Stimulated activated CD8-positive, alpha-beta memory T cell treated with anti-CD3 and anti-CD28 coated beads, Interleukin-7, amount 100 ng/mL, for 1 hour (primary cell): ENCODE measurements around the gene CERS3.

Experiments used
- DNase-seq, 2 donors: peaks; one replicate each; pipeline ENCODE4 v3.0.0-alpha.2; 2020; ENCODE audit warnings: low read depth in 2 of 2

Gene CERS3

GRCh38 chr15:100528833-100529428 is at the start of gene CERS3:
Gene CERS3, minus strand, starts transcription at chr15:100528950. Its CDS starts 27,101 bp downstream, at chr15:100501849.
- no peak for DNase-seq

GRCh38 chr15:100573526-100573925 is 44.8 kb upstream of the CERS3 start:
- no peak for DNase-seq

DNA sequence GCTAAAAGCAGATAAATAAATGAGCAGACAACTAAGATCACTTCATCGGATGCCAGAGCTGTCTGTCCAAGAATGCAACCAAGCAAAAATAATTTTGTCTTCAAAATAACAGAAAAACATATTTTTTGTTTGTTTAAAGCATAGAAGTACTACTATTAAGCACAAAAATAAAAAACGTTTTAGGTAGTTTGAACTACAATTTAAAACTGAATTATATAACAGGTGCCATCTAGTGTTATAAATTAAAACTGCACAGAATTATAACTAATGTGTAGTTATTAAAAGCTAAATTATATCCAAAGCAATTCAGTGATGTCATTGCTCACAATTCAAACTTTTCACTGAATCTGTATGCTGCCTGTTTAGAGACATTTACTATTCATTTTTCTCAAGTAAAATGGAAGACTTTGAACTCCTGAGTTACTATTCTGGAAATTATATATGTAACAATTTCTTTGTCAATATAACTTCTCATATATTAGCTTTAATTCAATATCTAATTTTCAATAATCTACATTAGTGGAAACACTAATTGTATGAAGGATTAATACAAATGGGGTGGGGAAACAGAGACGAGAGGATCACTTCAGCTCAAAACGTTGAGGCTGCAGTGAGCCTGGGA is 43.7 kb upstream of the CERS3 start:
- no peak for DNase-seq

GRCh38 chr15:100571592-100572167 is 42.9 kb upstream of the CERS3 start:
- DNase-seq: no peak

DNA sequence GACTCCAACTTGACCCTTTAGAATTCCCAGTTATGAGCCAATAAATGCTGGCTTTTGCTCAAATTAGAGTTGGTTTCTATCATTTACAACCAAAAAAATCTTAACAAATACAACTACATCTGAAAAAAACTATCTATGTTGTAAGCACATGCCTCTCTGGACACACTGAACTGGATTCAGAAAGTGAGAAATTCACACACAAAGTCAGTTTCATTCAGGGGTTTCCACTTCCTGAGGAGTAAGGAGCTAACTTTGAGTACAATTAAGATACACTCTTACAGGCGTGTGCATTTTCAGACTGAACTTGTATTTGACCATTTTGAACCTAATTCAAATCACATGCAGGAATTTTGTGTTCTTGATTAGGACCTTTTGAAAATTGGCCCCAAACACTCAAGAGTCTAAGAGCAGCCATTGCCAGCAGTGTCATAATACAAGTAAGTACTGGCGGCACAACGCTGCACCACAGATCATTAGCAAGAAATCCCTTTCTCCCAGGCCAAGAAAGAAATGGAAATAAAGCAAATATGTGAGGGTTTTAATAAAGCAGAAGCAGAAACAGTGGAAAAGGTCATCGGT is 42.1 kb upstream of the CERS3 start:
- no peak for DNase-seq

- DNase-seq: no peak
These were observed 41.5 kb upstream of the CERS3 start for GRCh38 chr15:100570275-100570674.

- no peak for DNase-seq
These were observed 40.6 kb upstream of the CERS3 start for GRCh38 chr15:100569391-100569790.

DNA sequence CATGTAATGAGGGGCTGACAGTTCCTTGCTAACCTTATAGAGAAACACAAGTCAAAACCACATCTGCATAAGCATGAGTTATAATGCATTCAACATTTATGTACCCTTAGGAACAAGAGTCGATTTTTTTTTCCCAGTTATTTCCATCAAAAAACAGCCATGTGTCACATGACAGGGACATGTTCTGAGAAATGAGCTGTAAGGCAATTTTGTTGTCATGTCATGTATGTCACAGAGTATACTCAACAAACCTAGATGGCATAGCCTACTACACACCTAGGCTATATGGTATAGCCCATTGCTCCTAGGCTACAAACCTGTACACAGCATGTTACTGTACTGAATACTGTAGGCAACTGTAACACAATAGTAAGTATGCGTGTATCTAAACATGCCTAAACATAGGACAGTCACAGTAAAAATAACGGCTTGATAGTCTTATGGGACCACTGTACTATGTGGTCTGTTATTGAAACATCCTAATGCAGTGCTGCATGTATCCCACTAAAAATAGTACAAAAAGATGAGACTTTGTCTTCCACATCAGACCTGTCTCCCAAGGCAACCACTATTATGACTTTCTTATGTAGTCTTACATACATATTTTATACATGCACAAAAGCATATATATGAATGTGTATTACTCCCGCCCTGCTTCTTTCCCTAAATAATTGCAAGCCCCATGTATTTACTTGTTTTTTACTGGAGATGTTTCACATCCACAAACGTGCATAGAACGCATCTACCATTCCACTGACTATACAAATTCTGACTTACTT is 38.3 kb upstream of the CERS3 start:
- DNase-seq: no peak

GRCh38 chr15:100565591-100565990 is 36.8 kb upstream of the CERS3 start:
- DNase-seq: no peak

DNA sequence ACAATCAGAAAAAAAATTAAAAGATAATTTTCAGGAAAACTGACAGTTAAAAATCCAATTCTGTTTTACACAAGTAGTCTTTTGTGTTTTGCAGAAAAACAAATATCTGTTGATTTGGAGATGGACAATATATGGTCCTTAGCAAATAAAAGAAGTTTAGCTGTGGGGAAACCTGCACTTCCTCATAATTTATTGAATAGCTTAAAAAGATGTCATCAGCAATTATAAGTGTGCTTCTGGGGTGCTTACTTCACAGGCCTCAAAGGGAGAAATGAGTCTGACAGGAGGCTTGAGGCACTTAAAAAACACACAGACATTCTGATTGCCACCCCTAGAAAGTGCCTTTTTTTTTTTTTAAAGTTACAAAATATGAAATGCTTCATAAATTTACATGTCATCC is 31.6 kb upstream of the CERS3 start:
- no peak for DNase-seq

DNA sequence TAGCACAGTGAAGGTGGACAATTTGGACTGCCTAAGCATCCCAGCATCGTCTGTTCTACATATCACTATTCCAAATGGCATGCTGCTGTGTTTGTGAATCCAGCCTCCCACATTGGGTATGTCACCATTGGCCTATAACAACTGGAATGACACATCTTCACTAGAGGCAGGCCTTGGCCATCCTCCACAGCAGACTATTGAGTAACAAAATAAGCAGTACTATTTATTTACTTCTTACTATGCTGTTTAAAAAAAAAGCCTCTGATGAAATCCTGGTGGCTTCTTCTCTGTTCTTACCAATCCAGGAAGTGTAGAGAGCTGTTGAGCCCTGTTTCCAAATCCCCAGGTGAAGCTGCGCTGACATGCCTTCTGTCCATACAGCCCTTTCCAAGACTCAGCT is 30.6 kb upstream of the CERS3 start:
- DNase-seq: no peak

GRCh38 chr15:100558771-100559254 is 30.1 kb upstream of the CERS3 start:
- no peak for DNase-seq

- no peak for DNase-seq
These were observed 24.7 kb upstream of the CERS3 start for GRCh38 chr15:100553468-100553867.

DNA sequence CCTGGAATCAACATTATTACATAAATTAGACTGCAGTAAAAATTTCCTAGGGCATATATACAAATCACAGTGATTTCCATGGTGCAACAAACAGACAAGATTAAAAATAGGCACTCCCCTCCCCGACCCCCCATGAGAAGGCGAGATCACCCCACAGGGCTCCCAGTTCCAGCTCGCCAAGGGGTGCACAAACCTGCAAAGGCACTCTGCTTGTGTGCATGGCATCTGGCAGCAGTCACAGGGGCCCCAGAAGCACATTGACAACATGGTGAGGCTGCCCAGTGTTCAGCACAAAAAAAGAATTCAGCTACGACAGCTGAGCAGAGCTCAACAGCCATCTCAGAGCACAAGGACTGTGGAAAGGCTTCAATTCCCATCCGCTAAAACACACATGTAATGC is 19.2 kb upstream of the CERS3 start:
- no peak for DNase-seq

DNA sequence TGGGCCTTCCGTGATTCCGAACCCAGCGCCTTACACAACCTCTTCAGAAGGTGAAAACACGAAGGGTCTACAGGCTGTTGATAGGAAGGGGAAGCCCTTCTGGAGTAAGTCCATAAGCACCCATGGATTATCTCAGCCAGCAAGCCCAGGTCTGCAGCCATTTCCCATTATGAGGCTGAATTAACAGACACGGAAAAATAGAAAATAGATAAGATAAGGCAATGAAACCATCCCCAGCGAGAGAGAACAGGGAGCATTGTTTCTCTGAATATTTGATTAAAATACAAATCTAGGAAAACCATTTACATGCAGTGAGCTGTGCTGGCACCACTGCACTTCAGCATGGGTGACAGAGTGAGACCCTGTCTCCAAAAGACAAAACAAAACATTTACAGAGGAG is 16.2 kb upstream of the CERS3 start:
- DNase-seq: no peak

DNA sequence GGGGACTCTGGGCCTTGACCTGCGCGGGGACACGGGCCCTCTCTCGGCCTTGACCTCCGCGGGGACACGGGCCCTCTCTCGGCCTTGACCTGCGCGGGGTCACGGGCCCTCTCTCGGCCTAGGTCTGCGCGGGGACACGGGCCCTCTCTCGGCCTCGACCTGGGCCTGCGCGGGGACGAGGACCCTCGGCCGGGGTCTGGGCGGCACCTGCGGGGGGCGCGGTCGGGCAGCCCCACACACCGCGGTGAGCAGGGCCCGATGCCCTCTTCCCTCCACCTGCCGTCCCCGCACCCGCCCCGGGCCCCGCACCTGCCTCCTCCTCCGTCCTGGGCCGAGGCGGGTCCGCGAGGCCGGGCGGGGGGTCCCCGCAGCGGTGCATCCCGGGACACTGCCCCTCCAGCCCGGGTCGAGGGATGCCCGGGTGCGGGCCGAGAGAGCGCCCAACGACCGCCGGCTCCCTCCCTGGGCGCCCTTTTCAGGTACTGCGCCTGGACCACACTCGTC is 15.6 kb upstream of the CERS3 start:
- DNase-seq: no peak

DNA sequence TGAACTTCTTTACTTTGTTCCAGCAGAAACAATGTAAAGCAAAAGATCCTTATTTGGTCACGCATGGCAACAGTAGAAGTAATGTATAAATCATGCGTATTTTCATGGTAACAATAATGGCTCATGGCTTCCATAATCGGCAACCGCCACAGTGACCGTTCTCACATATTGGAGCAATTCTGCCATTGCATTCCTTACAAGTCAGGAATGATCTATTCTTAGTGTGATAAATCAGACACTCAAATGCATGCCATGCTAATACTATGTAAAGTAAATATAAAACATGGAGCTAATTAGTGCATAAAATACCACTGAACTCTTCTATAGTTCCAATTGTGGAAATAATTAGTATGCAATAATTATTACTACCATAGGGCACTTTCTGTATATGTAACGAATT is 13.5 kb upstream of the CERS3 start:
- DNase-seq: no peak

- DNase-seq: no peak
These were observed 8.6 kb upstream of the CERS3 start for GRCh38 chr15:100537331-100537730.

DNA sequence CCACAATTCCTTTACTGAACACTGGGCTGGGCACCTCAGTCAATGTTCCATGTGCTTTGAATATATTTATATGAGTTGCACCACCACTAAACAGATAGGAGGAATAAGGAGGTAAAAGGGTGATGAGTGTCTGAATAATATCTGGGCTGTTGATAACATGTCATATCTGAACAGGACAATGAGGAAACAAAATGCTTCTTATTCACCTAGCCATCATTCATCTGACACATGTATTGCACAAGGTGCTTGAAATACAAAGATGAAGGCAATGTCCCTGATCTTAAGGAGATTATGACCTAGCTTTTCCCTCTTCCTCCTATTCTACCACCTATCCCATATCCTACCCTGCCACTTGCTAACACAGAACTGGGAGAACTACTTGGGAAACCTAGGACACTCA is 8.0 kb upstream of the CERS3 start:
- DNase-seq: no peak

GRCh38 chr15:100533886-100534285 is 5.1 kb upstream of the CERS3 start:
- DNase-seq: no peak

GRCh38 chr15:100531823-100532327 is 3.1 kb upstream of the CERS3 start:
- DNase-seq: no peak

GRCh38 chr15:100531204-100531603 is 2.5 kb upstream of the CERS3 start:
- DNase-seq: no peak
